ENCODE results near the gene ESR1.
"Not testable (repeated sequence)": the region's sequence is repeated elsewhere in the genome, so short reads cannot be mapped to it uniquely, and the experiment has no call there.

Gene ESR1

GRCh38 chr6:152099446-152100182 lies 292.1 kb downstream of the ESR1 start:
- DNase-seq = no peak

DNA sequence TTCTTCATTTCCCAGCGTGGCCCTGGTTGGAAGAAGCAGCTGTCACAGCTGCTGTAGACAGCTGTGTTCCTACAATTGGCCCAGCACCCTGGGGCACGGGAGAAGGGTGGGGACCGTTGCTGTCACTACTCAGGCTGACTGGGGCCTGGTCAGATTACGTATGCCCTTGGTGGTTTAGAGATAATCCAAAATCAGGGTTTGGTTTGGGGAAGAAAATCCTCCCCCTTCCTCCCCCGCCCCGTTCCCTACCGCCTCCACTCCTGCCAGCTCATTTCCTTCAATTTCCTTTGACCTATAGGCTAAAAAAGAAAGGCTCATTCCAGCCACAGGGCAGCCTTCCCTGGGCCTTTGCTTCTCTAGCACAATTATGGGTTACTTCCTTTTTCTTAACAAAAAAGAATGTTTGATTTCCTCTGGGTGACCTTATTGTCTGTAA lies 292.7 kb downstream of the ESR1 start:
- DNase-seq = no peak

DNA sequence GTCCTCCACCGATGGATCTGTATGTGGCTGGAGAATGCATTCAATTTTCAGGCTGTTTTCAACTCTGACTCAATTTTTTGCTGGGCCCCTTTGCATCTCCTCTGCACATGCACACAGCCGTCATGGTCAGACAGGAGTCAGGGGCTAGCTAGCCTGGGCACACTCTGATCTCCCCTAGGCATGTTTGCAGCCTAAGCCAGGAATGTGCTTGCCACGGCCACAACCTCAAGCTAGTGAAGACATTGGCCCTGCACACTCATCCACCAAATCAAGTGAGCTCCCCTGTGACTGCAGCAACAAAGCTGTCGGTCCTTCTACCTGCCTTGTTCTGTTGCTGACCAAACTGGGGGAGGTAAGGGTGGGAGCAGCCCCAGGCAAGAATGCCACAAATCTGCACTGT lies 300.5 kb downstream of the ESR1 start:
- DNase-seq = no peak

DNA sequence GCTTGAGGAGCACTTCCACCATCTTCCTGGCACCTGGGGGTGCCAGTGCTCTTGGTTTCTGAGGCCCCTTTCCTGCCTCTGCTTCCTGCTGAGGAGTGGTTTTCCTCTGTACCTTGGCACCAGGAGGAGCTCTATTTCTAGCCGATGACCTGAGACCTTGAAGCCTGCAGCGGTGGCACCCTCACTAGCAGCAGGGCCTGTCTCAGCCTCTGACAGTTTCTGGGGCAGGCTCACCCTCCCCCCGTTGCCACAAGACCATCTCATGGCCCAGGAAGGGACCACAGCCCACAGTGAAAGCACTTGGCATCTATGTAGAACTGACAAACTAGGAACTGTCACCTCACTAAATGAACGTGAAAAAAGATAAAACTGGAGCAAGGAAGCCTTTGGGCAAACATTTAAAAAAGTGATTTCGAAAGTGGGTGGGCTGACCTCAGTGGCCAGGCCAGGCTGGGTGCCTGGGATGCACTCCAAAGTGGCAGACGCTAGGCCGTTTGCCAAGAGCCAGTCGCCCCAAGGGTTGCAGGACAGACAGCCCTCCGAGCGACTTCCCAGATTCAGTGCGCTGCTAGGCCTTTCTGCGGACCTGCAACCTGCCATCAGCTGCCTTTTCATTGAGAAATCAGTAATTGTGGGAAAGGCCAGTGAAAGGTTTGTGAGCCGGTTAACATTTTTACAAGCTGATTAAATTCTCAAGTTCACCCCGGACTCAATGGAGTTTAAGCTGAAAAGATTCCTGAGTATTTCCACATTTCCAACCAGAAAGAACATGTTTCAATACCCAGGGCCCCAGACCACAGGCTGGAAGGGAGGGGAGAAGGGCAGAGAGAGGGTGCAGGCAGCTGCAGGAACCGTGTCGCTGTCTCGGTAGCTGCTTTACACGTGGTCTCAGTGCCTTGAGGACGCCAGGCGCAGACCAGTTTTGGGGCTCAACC lies 303.7 kb downstream of the ESR1 start:
- DNase-seq = no peak

GRCh38 chr6:152112491-152113261 lies 305.2 kb downstream of the ESR1 start:
- DNase-seq = no peak

DNA sequence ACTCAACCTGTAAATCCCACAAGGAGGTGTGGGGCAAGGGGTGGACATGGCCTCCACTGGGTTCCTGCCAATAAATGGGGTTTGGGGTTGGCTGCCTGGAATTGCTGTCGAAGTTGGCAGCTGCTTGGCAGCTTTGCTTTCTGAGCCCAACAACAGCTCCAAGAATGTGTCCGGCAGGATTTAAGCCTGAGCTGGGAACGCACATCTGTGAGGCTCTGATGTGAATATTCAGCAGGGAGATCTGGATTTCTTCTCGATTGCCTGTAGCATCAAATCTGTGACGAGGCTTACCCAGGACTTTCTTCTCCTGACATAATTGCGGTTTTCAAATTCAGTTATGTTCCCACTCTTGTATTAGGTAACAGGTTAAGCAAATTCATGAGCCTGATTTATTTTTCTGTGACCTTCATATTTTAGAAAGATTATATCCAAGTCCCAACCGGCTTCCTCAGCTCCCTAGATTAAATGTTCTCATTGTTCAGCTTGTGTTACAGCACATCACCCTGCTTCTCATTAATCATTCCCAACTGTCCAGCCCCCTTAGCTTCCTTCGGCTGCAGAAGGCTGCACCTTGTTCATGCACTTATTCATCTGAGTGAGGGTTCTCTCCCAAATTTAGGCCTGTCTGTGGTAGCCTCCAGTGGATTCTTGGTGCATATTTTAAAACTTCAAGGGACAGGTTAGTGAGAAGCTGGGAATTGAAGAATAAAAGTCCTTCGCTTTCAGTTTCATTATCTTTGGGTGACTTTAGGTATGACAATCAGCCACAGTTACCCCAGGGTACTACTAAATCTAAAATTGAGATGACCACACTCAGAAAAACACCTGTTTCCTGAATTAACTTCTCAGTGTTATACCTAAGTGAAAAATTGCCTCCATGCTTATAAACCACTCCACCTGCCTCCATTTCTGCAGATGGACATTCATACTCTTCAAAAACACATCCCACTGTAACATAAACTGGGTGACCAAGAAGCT lies 310.0 kb downstream of the ESR1 start:
- DNase-seq = no peak

DNA sequence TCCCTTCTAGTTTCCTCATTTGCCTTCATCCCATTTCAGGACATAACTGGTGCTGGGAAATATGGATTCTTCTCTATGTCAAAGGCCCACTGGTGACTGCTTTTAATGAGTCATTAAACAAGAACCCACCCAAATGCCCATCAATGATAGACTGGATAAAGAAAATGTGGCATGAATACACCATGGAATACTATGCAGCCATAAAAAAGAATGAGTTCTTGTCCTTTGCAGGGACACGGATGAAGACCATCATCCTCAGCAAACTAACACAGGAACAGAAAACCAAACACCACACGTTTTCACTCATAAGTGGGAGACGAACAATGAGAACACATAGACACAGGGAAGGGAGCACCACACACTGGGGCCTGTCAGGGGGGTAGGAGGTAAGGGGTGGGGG lies 310.7 kb downstream of the ESR1 start:
- DNase-seq = no peak

DNA sequence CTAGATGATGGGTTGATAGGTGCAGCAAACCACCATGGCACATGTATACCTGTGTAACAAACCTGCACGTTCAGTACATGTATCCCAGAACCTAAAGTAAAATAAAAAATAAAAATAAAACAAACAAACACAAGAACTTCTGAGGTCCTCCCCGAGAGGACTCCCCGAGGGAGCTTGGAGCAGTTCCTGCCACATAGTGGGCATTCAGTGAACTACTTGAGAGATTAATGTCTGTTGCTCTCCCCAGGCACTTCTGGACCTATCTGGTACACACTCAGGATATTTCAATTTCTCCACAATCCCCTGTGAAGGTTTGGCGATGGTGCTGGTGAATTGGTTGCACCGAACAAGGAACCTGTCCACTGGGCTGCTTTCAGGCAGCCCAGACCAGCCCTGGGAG lies 311.2 kb downstream of the ESR1 start:
- DNase-seq = no peak

GRCh38 chr6:152119831-152120230 lies 312.3 kb downstream of the ESR1 start:
- DNase-seq = no peak

DNA sequence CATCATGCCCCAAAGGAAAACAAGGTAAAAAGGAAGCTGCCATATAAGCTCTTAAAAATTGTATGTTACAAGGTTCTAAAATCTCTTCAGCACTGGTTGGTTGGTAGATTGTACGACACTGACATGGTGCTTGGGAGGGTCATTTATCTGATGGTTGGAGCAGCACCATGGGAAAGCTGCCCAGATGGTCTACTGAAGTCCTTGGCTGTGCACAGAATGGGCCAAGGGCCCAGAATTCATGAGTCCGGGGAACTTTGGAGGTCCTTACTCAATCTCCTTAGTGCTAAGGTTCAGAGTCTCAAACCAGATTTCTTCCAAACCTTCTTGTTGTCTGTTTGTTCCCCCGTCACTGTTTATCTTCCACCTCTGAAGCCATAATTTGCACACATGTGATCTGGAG lies 314.4 kb downstream of the ESR1 start:
- DNase-seq = no peak

DNA sequence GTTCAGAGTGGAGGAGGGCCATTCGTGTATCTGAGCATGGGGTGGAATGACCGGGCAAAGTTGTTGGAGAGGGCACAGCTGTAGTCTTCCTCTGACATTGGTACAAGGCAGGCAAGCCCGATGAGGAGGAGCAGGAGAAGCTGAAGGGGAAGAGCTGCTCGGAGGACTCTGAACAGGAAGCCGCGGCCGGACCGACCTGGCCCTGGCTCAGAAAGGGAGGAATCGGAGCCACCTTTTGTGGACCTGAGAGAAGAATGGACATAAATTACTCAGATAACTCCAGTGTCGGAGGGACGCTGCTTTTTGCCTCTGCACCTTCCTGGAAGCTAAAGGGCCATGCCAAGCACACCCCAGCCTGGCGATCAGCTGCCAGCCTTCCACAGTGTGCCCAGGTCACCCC lies 315.0 kb downstream of the ESR1 start:
- no peak for DNase-seq

- no peak for DNase-seq
Observed at GRCh38 chr6:152123076-152123475, 315.6 kb downstream of the ESR1 start.

- DNase-seq = peak; percentile 35
Observed at GRCh38 chr6:152124429-152125074, 317.1 kb downstream of the ESR1 start.

DNA sequence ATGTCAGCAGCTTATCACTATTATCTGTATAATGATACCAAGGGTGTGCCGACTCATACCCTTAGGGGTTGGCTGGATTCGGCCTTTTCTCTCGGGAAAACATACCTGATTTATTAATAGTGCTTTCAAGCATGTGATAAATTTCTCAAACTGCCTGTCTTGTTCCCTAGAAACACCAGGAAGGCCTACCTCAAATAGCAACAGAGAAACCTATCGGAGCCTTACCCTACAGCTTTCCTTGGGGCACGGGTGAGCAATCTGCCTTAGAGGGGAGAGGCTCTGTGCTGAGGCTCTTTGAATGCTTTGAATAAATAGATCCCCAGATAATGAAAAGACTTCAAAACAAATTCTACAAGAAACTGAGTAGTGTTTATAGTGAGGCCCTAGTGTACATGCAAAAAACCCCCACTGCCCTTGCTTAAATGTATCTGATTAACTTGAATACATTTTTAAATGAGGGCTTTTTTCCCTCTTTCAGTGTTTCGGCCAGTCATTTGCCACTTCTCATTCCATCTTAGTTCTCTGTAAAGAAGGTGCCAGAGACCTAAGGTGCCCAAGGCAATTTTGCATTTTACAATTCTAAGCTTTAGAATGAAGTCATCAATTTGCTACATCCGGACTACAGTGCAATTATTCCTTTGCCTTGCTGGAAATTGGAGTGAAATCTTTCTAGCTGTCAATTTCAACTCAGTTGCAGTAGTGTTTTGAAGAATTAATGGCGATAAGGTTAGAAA lies 320.1 kb downstream of the ESR1 start:
- no peak for DNase-seq

DNA sequence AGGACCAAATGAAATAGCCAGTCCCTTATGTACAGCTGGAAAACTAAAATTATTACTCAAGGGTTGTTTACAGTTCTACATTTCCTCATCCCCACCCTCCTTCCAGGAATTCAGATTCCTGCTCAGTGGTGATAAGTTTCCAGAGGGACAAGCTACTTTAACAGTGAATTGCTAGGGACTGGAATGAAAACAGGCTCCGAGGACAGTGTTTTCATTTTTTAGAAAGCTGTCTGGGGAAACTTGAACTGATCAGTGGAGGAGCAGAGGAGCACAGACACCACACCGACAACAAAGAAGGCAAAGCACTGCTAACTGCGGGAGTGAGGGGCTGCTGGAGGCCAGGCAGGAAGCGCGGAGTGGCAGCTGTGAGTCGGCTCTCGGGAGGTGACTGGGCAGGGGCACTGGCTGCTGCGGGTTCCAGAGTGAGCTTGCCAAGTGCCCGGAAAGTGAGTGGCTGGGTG lies 322.2 kb downstream of the ESR1 start:
- DNase-seq = no peak

GRCh38 chr6:152130441-152130840 lies 323.0 kb downstream of the ESR1 start:
- no peak for DNase-seq

DNA sequence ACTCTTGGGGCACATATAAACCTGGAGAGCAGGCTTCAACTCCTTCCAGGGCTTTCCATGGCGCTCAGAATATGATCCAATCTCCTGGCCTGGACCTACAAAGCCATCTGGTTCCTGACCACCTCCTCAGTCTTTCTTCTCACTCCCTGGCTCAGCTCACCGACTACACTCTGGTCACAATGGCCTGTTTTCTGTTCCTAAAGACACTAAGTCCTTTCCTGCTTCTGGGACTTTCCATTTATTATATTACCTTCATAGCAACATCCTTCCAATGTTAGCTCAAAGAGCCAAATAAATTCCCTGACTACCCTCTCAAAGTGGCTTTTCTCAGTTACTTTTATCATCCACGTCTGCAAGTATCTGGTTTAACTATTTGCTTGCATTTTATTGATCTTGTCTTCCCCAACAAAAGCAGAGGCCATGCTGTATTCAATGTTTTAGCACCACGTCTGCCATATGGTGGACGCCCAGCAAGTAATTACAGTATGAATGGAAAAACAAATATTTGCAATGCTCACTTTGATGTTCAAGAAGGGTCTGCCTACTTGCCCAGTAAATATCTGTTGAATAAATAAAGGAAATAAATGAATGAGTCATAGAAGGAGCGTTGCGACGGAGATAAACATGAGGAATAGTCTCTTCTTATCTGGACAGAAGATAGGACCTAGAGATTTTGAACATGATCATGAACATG lies 328.4 kb downstream of the ESR1 start:
- peak; percentile 54 for DNase-seq

- peak; percentile 34 for DNase-seq
Observed at GRCh38 chr6:152136449-152136825, 329.0 kb downstream of the ESR1 start.

GRCh38 chr6:152138344-152138743 lies 330.9 kb downstream of the ESR1 start:
- not testable (repeated sequence) for DNase-seq

GRCh38 chr6:152142105-152142504 lies 334.6 kb downstream of the ESR1 start:
- DNase-seq = no peak

Measured in NCI-H69 (cell line).